Esophagus (tissue), 2 donors: ENCODE measurements around the gene UBAP1L. TPM values are rescaled to one million over a fixed set of nuclear protein-coding genes. Genes with fewer than 3 reads are reported as not detected.
"Not testable (repeated sequence)": the region's sequence is repeated elsewhere in the genome, so short reads cannot be mapped to it uniquely, and the experiment has no call there.

Source experiments
- H3K27ac ChIP-seq, 2 donors: one replicate each; pipeline ENCODE4 v1.5.1; 2013; ENCODE audit warnings: low read depth in 2 of 2, mild to moderate bottlenecking in 2 of 2, inconsistent platforms in 1 of 2, low read length in 1 of 2, moderate library complexity in 1 of 2
- H3K27me3 ChIP-seq, 2 donors: one replicate each; pipeline ENCODE4 v1.6.1; 2013; ENCODE audit warnings: low read length in 2 of 2, control low read depth in 1 of 2, mild to moderate bottlenecking in 1 of 2; ENCODE audit not compliant: insufficient read depth in 2 of 2, control insufficient read depth in 1 of 2
- H3K36me3 ChIP-seq, 2 donors: one replicate each; pipeline ENCODE4 v1.6.1; 2013; ENCODE audit warnings: low read length in 1 of 2; ENCODE audit not compliant: control insufficient read depth in 2 of 2, insufficient read depth in 2 of 2
- H3K4me1 ChIP-seq, 2 donors: one replicate each; pipeline ENCODE4 v1.6.1; 2013; ENCODE audit warnings: low read length in 1 of 2; ENCODE audit not compliant: control insufficient read depth in 2 of 2, insufficient read depth in 2 of 2
- H3K4me3 ChIP-seq, 2 donors: one replicate each; pipeline ENCODE4 v1.5.1; 2013; ENCODE audit warnings: low read length in 2 of 2, mild to moderate bottlenecking in 2 of 2, low read depth in 1 of 2, moderate library complexity in 1 of 2
- H3K9me3 ChIP-seq, 2 donors: one replicate each; pipeline ENCODE4 v1.6.1; 2013; ENCODE audit warnings: mild to moderate bottlenecking in 2 of 2, low read depth in 1 of 2, low read length in 1 of 2, moderate library complexity in 1 of 2; ENCODE audit not compliant: control insufficient read depth in 2 of 2, insufficient read depth in 1 of 2
- WGBS, 2 donors: extraction: QIAGEN DNeasy Blood & Tissue Kit; methylation state at CpG; one replicate each; pipeline ENCODE4 v1.1.7; 2013; 5-methylcytosine and 5-hydroxymethylcytosine counted together
- polyA plus RNA-seq, 2 donors: library from polyadenylated mRNA; stranded (reverse); fragments of 200-250 nt; gene quantifications; one replicate each; pipeline ENCODE4 v1.2.3, GENCODE V29; 2013
- donor health status: healthy with polysubstance abuse.
- donor health status: Bipolar disorder and iron deficiency.

The UBAP1L gene
- polyA plus RNA-seq, 2 donors = 0.89 to 5.7 TPM

DNA sequence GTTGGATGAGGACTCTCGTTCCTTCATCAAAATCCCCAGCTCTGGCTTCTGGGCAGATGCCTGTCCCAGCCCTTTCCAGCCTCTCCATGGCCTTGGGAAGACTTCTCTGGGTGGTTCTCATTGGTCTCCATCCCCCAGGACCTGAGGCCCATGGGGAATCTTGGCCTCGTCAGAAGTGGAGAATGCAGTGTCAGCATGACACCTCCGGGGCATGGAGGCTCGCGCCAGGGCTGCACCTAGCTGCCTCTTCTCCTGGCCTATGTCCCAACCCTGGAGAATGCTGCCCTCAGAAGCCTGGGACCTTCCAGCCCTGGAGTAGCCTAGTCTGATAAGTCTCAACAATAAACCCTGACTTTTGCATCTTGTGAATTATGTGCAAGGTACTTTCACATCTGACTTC lies 35.4 kb downstream of the UBAP1L start:
- 56 to 59% methylated on average over 5 of the region's 5 CpGs for WGBS, 2 donors
- peaks cover 0 to 5% of the 10 kb centered on the region in 2 donors for H3K9me3 ChIP-seq
- H3K4me1 ChIP-seq = peaks cover 8 to 9% of the 10 kb centered on the region in 2 donors
- H3K36me3 ChIP-seq = no peaks in the 10 kb centered on the region
- no peaks in the 10 kb centered on the region for H3K27me3 ChIP-seq
- no peak overlapping the region for H3K27ac ChIP-seq
- no peak overlapping the region for H3K4me3 ChIP-seq

GRCh38 chr15:65077981-65078352 lies 37.0 kb downstream of the UBAP1L start:
- peaks cover 0 to 5% of the 10 kb centered on the region in 2 donors for H3K9me3 ChIP-seq
- H3K27me3 ChIP-seq = no peaks in the 10 kb centered on the region
- H3K4me3 ChIP-seq = no peak overlapping the region
- no peaks in the 10 kb centered on the region for H3K36me3 ChIP-seq
- peak overlapping the region in 1 of 2 donors; percentile 11 for H3K27ac ChIP-seq
- WGBS, 2 donors = 15 to 20% methylated on average over 24 of the region's 24 CpGs
- H3K4me1 ChIP-seq = peaks cover 2 to 8% of the 10 kb centered on the region in 2 donors

- no peaks in the 10 kb centered on the region for H3K27me3 ChIP-seq
- no peak overlapping the region for H3K27ac ChIP-seq
- no peaks in the 10 kb centered on the region for H3K36me3 ChIP-seq
- H3K4me1 ChIP-seq = peaks cover under 1 to 6% of the 10 kb centered on the region in 2 donors
- H3K4me3 ChIP-seq = no peak overlapping the region
- peaks cover 0 to 5% of the 10 kb centered on the region in 2 donors for H3K9me3 ChIP-seq
- 60 to 68% methylated on average over 83 to 85 of the region's 85 CpGs for WGBS, 2 donors
These were observed 37.6 kb downstream of the UBAP1L start for GRCh38 chr15:65077291-65077980.

DNA sequence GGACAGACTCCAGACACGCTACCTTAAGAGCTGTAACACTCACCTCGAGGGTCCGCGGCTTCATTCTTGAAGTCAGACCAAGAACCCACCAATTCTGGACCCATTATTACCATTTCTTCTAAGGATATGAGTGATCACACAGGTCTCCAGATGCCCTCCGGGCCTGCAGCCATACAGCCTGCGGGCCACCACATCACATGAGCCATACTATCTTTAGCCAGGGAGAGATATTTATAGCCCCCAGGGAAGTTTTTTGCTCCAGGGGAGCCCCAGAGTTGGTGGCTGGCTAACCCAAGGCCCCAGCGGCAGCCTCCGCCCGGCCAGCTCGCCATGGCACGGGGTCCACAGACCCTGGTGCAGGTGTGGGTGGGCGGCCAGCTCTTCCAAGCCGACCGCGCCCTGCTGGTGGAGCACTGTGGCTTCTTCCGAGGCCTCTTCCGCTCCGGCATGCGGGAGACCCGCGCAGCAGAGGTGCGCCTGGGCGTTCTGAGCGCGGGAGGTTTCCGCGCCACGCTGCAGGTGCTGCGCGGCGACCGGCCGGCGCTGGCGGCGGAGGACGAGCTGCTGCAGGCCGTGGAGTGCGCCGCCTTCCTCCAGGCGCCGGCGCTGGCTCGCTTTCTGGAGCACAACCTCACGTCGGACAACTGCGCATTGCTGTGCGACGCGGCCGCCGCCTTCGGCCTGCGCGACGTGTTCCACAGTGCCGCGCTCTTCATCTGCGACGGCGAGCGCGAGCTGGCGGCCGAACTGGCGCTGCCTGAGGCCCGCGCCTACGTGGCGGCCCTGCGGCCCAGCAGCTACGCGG lies 38.3 kb downstream of the UBAP1L start, which contains the start of gene KBTBD13:
Gene KBTBD13 (plus strand): TSS at position 261 of the 805 bp plus-strand sequence. CDS start 70 bp downstream, at position 331.
- Histone ChIP-seq H3K4me3 (no peak within 1 kb of the TSS), H3K27me3 (no peaks in the 10 kb centered on the region), H3K27ac (no peak within 1 kb of the TSS), H3K4me1 (peaks cover 0 to 9% of the 10 kb centered on the region in 2 donors), H3K36me3 (no peaks in the 10 kb centered on the region), H3K9me3 (peaks cover 0 to 5% of the 10 kb centered on the region in 2 donors)
- WGBS, 2 donors = 73 to 75% methylated on average over 73 of the region's 73 CpGs

GRCh38 chr15:65075607-65076395 lies 39.2 kb downstream of the UBAP1L start:
- H3K9me3 ChIP-seq, H3K36me3 ChIP-seq, H3K27me3 ChIP-seq, H3K27ac ChIP-seq, H3K4me3 ChIP-seq: not testable (repeated sequence)
- peaks cover 2 to 15% of the 10 kb centered on the region in 2 donors for H3K4me1 ChIP-seq
- 82 to 84% methylated on average over 12 of the region's 12 CpGs for WGBS, 2 donors

GRCh38 chr15:65074946-65075345 lies 40.1 kb downstream of the UBAP1L start:
- H3K27me3 ChIP-seq = not testable (repeated sequence)
- 91 to 93% methylated on average over 13 to 20 of the region's 22 CpGs for WGBS, 2 donors

DNA sequence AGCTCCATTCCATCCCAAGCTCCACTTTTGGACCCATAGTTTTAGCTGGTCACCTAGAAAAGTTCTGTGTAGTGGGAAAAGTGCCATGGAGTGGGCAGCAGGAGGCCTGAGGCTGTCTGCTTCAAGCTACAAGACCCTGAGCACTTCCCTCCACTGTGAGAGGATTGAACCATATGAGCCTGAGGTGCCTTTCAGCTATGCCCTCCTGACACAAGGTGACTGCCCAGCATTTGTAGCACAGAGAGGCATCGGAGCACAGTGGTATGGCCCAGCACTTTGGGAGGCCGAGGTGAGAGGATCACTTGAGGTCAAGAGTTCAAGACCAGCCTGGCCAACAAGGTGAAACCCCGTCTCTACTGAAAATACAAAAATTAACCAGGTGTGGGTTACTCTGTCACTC lies 42.4 kb downstream of the UBAP1L start:
- Histone ChIP-seq H3K36me3 (no peaks in the 10 kb centered on the region), H3K27me3 (no peaks in the 10 kb centered on the region), H3K27ac (no peak overlapping the region), H3K4me3 (no peak overlapping the region), H3K4me1 (peaks cover 4 to 15% of the 10 kb centered on the region in 2 donors), H3K9me3 (peaks cover 0 to 4% of the 10 kb centered on the region in 2 donors)
- 92 to 93% methylated on average over 3 of the region's 3 CpGs for WGBS, 2 donors

More at GRCh38 chr15:65074946-65075345, 40.1 kb downstream of the UBAP1L start:
- H3K4me3 ChIP-seq, H3K27ac ChIP-seq, H3K9me3 ChIP-seq, H3K36me3 ChIP-seq: not testable (repeated sequence)
- peaks cover 2 to 15% of the 10 kb centered on the region in 2 donors for H3K4me1 ChIP-seq

- Histone ChIP-seq H3K4me1 (peaks cover 5 to 17% of the 10 kb centered on the region in 2 donors), H3K9me3 (no peaks in the 10 kb centered on the region), H3K4me3 (no peak overlapping the region), H3K27ac (peak overlapping the region; percentile 4 to 26), H3K36me3 (no peaks in the 10 kb centered on the region), H3K27me3 (no peaks in the 10 kb centered on the region)
- WGBS, 2 donors = 69 to 74% methylated on average over 1 of the region's 1 CpG
These were observed 43.0 kb downstream of the UBAP1L start for GRCh38 chr15:65072027-65072426.

GRCh38 chr15:65071381-65071811 lies 43.6 kb downstream of the UBAP1L start:
- Histone ChIP-seq H3K36me3 (no peaks in the 10 kb centered on the region), H3K27ac (peak overlapping the region; percentile 4 to 47), H3K4me3 (no peak overlapping the region), H3K27me3 (no peaks in the 10 kb centered on the region), H3K4me1 (peaks cover 5 to 17% of the 10 kb centered on the region in 2 donors), H3K9me3 (no peaks in the 10 kb centered on the region)
- 42 to 46% methylated on average over 5 of the region's 5 CpGs for WGBS, 2 donors
